SHP77 (cell line): ENCODE data around the gene OAS1.
A peak's percentile ranks its signal among the peaks of the same experiment; 100 is the strongest.

ENCODE experiments used
- DNase-seq, 2 experiments: peaks; one replicate each; lab custom pipeline; 2025; lab: John Stamatoyannopoulos, UW

Gene OAS1

DNA sequence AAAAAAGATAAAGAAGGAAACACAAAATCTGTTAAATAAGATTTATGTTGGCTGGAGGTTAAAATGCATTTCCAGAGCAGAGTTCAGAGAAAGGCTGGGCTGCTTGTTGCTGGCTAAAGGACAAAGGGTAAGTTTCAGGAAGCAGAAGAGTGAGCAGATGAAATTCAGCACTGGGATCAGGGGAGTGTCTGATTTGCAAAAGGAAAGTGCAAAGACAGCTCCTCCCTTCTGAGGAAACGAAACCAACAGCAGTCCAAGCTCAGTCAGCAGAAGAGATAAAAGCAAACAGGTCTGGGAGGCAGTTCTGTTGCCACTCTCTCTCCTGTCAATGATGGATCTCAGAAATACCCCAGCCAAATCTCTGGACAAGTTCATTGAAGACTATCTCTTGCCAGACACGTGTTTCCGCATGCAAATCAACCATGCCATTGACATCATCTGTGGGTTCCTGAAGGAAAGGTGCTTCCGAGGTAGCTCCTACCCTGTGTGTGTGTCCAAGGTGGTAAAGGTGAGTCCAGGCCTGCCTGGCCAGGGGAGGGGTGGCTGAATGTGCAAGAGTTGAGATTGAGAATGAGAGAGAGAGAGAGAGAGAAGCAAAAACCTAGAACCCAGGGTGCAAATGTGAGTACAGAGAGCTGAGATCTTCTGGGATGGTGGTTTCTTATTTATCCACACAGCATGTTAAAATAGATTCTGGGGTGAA, at the start of gene OAS1:
TSS of gene OAS1 (plus strand) at position 251 of the 703 bp plus-strand sequence. CDS start at position 329, 78 bp downstream.
- DNase-seq: peak in 1 of 2 experiments; percentile 7

DNA sequence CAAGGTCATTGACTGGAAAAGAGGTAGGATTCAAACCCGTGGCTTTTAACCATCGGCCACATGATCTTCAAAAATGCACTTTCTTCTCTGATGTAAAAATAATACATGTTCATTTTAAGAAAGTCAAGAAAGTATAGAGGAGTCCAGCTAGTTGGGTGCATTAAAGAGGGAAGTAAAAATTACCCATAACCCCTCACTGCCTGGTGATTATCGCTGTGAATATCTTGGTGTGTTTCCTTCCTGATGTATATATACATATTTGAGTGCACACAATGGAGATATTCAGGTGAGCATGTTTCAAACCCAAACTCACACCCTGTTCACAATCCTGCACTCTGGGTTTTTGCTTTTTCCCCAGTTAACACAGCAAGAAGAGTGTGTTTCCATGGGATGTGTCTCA, 47.5 kb upstream of the OAS1 start:
- DNase-seq: no peak

DNA sequence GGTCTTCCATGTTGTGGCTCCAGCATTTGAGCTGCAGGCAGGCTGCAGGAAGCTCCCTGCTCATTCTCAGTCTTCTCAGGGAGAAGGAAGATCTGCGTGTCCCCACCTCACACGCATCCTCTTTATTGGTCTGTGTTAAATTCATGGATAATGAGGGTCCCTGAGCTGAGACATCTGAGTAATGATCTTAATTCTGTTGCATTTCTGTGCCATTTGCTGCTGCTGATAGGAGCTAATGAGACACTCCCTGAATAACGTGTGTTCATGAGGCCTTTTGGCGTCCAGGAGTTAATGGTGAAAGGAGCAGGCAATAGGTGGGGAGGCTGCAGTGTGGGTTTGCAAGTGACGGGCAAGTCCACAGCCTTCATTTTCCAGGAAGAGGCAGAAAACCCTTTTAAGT, 46.6 kb upstream of the OAS1 start:
- no peak for DNase-seq

DNA sequence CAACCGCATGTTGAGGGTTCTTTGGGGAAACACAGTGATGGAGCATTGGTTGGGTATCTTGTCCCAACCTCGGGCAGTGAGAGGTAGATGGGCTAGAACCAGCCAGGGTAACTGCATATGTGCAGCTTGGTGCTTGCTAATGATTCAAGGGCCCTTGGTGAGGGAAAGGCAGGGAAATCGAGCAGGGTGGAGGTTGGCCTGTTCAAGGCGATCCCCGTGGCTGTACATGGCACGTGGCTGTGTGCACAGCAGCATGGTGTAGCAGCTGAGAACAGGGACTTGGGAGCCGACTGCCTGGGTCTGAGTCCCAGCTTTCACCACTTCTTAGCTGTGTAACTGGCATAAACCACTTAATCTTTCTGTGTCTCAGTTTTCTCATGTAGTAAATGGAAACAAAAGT, 45.5 kb upstream of the OAS1 start:
- no peak for DNase-seq

DNA sequence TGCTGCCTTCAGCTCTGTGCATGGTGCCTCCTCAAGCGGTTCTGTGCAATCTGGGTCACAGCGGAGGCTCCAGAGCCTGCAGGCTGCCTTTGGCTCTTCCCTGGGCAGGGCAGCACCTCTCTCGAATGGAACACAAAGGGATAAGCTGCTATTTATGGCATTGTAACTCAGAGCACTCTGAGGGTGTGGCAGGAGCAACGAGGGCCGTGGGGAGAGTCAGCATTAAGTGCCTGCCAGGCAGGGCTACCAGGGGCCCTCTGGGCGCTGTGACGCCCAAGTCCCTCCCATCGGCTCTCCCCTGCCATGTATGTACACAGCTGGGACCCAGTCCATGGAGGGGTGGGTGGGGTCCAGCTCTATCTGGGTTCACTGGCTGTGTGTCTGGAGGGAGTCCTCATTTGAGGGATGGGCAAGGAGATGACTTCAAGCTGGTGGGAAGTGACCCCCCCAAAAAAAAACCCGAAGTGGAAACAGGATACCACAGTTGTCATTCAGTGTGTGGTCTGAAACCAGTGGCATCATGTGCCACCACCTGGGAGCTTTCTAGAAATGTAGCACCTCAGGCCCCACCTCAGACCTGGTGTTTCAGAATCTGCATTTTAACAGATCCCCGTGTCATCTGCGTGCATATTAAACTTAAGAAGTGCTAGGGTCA, 44.0 kb upstream of the OAS1 start:
- DNase-seq: no peak

DNA sequence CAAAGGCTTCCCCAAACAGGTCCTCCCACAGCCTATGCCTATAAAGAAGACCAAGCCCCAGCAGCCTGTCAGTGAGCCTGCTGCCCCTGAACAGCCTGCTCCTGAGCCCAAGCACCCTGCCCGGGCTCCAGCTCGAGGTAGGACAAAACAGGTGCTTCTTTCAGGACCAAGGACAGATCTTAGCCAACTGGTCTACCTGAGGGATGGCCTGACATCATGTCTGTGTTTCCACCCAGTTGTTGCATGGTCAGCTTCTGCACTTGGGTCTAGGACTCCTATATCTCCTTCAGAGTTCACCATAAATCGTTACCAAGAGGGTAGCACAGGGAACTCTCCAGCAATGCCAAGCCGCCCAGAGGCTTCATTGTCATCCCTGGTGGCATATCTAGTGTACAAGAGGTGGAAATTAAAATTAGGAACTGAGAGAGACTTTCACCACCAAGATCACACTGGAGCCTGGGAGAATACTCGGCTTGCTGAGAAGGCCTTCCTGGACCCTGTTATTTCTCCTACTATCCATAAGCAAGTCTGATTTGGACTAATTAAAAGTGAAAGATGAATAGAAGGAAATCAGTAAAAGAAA, 38.2 kb upstream of the OAS1 start:
- no peak for DNase-seq

DNA sequence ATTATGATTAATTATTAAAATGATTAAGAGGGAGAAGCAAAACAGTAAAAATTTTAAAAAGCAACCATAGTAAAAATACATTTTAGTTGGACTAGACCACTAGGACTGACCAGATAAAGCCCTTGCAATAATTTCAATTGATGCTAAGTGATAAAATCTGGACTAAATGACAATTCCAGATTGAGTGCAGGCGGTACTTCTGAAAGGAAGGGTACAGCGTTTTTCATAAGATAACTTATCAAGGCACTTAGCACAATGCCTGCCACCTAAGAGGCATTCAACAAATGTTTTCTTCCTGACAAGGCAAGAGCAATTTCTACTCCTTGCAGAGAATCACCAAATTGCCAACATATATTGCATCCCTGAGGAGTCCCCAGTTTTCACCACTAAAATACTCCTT, 37.7 kb upstream of the OAS1 start:
- no peak for DNase-seq

DNA sequence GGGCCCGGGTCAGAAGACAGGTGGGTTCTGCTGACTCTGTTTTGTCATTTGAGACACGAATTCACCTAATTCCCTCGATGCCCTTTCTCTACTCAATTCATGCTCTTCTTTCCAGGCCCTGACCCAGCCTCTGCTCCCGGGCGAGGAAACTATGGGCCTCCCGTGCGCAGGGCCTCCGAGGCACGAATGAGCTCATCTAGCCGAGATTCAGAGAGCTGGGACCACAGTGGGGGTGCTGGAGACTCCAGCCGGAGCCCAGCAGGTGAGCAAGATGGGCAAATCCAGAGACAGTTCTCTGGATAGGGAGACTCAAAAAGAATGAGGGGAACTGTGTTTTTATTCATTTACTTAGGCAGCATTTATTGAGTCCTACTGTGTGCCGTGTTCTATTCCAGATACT, 37.0 kb upstream of the OAS1 start:
- DNase-seq: no peak

DNA sequence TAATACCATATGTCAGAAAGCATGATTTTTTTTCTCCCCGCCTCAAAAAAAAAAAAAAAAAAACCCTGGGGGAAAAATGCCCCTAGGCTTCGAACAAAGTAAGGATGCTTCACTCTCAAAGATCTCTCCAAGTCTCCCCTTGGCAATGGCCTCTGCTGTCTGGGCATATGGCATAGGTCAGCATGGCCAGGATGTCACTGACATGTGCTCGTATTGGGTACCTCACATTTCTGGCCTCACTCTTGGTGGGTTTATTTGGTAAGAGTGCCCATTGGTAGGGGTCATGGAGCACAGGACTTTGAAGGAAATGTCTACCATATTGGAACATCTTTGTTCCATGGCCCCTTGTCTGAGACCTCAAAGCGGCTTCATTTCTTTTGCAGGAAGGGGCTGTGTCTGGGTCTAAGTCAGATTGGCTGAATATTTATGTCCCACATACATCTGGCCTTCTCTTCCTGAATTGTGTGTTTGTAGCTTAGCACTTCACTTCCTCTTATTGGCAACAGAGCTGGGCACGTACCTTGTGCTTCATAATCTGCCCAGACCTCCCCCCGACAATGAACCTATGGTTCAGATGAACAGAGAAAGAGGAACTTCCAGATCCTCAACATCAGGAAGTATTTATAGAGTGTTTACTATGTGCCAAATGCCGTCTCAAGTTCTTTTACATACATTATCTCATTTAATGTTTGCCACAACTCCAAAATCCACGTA, 36.3 kb upstream of the OAS1 start:
- no peak for DNase-seq

DNA sequence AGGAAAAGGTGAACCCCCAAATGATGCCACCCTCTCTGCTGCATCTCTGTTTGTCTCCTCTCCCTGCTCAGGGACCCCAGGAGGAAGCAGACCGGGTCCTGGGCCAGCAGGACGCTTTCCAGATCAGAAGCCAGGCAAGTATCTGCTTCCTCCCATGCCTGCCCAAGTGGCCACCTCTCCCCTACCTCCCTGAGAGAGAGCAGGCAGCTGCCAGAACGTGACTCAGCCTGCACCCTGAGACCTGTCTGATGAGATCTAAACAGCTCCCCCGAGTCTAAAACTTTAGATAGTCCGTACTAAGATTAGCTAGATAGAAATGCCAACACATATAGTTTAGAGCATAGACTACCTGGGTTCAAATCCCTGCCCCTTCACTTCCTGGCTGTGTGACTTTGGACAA, 31.2 kb upstream of the OAS1 start:
- no peak for DNase-seq

DNA sequence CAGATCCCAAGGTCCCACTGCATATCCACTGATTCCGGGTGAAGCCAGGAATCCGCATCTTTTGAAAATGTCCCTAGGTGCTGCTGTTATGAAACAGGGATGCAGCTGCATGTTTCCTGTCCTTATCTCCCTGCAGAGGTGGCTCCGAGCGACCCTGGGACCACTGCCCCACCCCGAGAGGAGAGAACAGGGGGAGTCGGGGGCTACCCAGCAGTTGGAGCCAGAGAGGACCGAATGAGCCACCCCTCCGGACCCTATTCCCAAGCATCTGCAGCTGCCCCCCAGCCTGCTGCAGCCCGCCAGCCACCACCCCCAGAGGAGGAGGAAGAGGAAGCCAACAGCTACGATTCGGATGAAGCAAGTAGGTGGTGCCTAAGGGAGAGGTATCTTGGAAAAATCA, 30.3 kb upstream of the OAS1 start:
- no peak for DNase-seq

DNA sequence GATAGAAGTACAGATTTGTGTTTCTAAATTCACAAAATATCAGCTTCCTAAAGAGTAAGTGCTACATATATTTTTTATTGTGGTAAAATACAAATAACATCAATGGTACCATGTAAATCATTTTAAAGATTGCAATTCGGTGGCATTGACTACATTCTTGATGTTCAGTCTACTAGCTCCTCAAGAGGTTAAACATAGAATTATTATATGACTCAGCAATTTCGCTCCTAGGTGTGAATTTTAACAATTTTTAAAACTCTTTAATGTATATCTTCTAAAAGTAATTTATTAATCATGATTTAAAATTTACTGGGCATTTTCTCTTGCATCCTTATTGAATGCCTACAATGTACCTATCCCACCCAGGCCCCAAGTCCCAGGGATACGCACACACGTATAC, 29.8 kb upstream of the OAS1 start:
- DNase-seq: no peak

DNA sequence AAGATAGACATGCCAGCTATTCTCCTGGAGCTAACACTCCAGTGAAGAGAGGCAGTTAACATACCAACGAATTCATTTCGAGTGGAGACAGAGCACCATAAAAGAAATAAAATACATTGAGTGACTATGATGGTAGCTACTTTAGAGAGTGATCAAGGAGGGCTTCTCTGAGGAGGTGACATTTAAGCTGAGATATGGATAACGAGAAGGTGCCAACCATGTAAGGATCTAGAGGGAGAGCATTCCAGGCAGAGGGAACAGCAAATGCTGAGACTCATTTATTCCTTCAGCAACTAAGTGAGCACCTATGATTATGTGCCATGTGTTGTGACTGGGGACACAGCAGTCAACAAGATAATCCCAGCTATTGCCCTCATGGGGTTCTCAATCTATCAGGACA, 28.3 kb upstream of the OAS1 start:
- no peak for DNase-seq

DNA sequence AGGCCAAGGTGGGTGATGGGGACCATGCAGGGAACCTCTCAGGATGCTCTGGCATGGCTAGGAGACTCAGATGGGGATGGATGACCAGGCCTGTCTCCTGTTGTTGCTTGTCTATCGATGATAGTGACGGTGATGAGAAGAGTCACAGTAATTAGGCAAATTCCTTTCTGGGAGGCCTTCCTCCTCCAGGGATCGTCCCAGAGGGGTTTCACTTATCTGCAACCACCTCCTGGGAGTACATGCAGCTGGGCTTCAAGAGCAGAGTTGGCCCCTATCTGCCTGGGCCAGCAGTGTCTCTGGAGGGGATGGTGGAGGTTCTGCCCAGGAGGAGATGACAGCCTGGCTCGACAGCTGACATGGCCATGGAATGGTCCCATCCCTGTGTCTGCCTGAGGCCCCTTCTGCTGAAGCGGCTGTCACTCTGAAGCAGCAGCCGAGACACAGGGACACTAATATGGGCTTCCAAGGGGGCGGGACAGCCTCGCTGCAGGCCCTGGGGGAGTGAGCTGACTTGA, 27.5 kb upstream of the OAS1 start:
- no peak for DNase-seq

DNA sequence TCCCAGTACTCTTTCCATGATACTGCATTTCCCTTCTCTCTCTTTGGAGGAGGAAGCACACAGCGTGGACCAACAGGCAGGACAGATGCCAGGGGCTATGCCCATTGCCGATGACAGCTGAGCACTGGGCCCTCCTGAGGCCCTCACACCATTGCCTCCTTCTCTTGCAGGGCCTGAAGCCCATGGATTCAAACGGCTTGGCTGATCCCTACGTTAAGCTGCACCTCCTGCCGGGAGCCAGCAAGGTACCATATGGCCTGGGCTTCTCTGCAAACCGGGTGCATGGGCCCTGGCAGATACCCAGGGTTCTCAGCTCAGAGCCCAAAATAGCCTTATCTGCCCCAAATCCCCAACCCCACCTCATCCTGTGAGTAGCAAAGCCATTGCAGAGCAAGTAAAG, 25.2 kb upstream of the OAS1 start:
- no peak for DNase-seq

DNA sequence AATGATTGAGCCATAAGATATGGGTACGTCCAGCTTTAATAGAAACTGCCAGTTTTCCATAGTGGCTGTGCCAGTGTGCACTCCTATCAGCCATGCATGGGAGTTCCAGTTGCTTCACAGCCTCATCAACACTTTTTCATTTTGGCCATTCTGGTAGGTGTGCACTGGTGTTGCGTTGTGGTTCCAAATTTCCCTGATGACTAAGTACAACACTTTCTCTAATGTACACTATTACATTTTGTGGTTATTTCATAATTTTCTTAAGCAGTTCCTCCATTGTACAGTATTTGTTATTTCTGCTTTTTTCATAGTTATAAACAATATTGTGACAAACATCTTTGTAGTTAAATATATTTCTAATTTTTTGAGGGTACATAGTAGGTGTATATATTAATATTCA, 21.5 kb upstream of the OAS1 start:
- DNase-seq: no peak

DNA sequence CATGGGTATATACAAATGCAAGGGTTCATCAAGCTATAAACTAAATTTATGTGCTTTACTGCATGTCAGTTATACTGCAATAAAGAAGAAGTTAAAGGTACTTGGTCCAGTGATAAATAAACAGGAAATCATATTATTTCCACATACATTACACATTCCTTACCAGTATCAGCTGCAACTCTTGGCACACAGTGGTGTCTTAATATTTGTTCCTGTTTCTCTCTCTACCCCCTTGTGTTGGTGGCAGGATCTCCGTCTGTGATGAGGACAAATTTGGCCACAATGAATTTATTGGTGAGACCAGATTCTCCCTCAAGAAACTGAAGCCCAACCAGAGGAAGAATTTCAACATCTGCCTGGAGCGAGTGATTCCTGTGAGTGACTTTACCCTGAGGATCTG, 19.2 kb upstream of the OAS1 start:
- DNase-seq: no peak

DNA sequence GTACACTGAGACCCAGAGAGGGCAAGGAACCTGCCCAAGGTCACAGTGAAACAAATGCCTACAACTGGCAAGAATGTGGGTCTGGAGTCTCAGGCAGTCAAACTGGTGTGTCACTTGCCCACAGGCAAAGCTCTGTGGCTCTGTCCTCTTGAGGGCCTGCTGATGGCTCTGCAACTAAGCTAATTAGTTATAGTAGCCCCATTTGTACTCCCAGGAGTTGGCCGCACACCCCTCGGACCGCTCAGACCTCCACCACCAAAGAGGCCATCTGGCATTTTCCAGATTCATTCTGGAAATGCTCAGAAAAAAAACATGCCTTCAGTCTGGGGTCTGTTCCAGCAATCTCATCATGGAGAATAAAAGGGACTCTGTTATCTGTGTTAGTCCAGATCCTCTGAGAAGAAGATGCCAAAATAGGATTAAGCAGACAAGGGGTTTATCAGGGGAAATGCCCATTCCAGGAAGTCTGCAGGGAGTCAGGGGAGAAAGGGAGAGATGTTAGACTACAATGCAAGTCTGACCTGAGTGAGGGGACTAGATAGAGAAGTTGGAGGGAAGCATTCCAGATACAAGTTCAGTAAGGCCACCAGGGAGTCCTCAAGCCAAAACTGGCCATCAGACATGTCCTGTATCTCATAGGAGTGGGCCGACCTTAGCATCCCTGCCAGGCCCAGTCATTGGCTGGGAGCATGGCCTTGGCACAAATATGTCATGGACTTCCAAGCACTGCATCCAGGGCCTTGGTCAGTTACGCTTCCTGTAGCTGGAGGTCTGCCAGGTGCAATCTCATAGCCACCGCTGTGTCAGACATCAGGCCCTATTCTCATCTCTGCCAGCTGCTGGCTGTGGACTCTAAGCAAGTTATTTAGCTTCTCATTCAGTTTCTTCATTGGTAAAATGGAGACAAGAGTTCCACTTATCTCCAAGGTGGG, 15.4 kb upstream of the OAS1 start:
- DNase-seq: peak; percentile 11 to 13

DNA sequence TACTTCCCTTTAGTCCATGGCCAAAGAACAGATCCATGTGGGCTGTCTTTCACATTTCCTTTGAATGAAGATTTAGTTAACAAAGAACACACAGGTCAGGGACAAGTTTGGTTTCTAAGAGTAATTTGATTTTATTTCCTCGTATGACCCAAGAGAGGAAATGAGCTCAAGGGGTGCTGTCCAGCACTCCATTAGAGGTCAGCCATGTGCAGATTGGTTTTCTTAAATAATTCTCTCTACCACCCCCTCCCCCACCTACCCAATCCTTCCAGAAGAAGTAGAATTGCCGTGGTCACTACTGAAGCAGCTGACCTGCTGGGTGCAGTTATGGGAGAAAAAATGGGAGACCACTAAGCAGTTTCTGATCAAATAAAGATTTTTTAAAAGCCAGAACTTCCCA, 13.9 kb upstream of the OAS1 start:
- no peak for DNase-seq

DNA sequence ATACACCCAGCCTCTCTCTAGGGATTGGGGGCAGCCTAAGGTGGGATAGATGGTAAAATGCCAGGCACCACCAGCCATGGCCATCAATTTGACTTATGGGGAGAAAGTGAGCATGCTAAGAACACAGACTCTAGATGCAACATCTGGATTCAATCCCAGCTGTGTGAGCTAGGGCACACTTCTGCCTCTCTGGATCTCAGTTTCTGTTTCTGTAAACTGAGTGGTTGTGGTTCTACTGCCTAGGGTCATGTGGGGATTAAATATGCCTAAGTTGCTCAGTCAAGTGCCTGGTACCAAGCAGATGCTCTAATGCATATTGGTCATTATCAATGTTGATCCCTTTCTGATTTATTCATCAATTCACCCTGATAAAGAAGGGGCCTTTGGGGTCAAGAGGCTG, 12.6 kb upstream of the OAS1 start:
- no peak for DNase-seq

DNA sequence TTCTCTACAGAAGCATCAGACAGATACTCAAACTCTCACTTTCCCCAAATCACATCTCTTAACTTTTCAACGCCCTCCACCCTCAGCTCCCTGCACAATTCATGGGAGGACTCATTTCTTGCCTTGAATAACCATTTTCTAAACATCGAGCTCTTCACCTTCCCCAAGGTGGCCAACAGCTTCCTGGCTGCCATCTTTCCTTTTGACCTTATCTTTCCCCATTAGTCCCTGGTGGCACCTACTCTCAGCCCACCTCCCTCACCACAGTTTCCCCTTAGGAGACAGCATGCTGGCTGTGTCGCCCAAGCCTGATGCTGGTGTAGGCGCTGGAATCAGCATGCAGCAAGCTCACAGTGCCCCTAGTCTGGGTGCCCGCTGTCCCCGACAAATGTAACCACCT, 8.4 kb upstream of the OAS1 start:
- no peak for DNase-seq
